GM18907 (cell line): ENCODE measurements around the gene GMEB2.
"Not testable (repeated sequence)": the region's sequence is repeated elsewhere in the genome, so short reads cannot be mapped to it uniquely, and the experiment has no call there.

ENCODE experiments used
- ATAC-seq: cut with Tn5 transposase; IDR thresholded peaks from one replicate; pipeline ENCODE4 v1.9.1; 2021; ENCODE audit warnings: mild to moderate bottlenecking, moderate library complexity; ENCODE audit not compliant: unreplicated experiment

The GMEB2 gene

DNA sequence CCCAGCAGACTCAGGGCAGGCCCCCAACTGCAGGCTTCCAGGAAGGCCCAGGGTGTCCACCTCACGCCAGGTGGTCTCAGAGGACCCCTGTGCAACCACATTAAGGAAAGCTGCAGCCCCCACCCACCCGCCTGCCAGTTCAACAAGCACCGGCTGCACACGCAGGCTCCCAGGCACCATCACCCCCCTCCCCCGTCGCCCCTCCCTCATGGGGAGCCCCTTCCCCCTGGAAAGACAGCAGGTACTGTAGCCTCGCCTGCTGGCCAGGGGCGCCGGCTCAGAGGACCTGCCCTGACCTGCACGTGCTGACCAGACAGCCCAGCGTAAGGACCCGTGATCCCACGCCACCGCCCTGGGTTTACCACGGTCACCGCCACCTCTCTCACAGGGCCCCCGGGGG is 13.8 kb upstream of the GMEB2 start:
- ATAC-seq = not testable (repeated sequence)

DNA sequence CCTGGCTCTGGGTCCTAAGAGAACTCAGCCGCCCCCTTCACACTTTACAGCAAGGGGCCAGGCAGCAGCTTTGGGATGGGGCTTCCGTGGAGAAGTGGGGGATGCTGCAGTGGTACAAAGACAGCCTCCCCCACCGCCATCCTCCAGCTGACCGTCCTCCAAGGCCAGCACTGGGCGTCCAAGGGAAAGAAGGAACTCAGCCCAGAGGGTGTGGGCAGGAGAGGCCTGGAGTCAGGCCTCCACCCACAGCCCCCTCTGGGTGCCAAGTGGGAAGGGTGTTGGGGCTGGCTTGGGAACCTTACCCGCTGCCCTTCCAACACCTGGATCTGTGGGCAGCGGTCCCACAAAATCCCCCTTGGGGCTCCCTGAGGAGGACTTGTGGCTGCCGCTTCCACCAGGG is 13.2 kb upstream of the GMEB2 start:
- ATAC-seq = no peak

DNA sequence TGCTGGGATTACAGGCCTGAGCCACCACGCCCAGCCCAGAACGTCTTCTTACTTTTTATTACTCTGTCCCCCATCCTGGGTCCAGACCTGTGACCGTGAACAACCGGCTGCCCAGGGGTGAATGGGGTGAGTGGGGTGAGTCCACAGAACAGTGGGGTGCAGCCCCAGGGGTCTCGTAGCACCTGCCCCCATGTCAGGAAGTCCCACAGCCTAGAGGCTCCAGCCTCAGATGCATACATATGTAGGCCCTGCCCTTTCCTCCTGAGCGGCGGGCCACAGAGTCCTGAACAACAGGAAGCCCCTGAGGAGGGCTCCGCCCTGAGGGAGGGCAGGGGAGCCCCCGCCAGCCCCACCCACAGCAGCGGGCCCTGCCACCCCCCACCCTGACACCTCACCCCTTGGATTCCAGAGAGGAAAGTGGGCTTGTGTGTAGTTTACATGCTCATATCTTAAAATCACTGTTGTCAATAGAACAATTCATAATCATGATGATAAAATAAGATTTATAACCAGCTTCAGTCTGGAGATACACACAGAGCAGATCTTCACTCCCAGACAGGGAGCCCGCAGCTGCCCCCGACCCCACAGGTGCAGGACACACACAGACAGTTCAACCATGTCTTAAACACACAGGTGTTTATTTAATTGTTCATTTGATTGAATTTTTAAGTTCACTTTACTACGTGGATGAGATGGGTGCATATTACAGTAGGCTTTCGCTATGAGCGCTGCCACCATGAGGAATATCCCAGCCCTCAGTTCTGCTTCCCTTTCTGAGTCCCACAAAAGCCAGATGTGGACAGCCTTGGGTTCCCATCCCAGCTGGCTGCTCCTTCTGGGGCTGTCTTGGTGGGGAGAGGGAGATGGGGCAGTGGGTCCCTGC is 12.4 kb upstream of the GMEB2 start:
- ATAC-seq = no peak

DNA sequence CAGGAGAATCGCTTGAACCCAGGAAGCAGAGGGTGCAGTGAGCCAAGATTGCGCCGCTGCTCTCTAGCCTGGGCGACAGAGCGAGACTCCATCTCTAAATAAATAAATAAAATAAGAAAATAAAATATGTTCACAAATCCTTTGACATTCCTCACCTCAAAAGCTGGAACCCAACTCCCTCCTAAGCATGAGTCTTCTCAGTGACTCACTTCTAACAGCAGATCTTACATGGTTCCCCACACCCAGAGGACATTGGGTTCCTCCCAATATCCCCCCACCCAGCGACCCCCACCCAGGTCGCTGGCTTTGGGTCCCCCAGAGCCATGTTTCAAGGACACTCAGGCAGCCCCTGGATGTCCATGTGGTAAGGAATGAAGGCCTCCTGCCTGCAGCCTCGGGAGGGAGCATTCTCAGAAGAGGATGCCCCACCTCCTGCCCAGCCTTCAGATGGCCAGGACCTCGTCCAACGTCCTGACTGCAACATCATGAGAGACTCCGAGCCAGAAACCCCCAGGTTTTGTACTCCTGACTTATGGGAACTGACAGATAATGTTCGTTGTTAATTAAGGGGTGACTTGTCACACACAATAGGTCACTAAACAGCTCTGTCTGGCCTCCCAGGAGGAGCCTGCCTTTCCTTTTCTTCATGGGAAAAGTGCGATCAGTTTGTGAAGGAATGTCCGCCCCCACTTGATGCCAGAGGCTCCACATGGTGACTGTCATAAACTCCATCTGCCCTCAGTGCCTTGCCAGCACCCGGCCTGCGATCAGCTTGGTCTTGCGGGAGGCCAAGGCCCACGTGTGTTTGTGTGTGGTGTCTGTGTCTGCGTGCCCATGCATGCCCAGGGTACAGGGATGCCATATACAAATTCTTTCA is 10.1 kb upstream of the GMEB2 start:
- no peak for ATAC-seq

DNA sequence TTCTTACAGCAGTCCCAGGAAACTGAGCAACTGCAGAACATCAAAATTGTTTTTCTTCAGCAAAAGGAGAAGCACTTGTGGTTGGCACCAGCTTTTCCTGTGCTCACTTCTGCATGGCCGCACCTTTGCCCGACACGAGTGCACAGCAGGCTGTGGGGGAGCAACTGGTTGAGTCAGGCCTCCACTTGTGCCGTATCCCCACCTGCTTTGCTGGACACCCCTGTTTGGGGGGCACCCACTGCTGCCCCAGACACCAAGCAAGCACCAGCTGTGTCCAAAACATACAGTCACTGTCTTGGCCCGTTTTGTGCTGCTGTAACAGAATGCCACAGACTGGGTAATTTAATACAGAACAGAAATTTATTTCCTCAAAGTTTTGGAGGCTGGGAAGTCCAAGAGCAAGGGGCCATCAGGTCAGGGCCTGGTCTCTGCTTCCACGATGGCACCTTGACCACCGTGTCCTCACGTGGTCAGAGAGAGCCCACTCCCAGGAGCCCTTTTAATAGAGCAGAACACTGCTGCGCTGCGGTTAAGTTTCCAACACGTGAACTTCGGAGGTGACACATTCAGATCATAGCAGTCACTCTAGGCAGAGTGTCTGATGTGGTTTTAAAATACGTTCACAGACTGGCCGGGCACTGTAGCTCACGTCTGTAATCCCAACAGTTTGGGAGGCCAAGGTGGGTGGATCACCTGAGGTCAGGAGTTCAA is 8.7 kb upstream of the GMEB2 start:
- no peak for ATAC-seq

DNA sequence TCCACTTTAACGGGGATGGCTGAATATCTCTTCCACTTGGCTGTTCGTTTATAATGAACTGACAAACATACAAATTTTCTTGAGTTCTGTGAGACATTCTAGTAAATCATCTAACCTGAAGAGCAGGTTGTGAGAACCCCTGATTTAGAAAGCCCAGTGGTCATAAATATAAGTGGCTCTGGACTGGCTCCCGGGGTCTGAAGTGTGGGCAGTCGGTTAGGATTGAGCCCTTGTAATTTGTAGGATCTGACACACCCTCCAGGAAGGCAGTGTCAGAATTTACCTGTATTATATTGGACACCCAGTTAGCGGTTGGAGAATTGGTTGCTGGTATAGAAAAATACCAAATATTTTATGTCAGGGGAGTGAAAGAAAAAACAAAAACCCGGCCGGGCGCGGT is 6.8 kb upstream of the GMEB2 start:
- ATAC-seq = no peak

DNA sequence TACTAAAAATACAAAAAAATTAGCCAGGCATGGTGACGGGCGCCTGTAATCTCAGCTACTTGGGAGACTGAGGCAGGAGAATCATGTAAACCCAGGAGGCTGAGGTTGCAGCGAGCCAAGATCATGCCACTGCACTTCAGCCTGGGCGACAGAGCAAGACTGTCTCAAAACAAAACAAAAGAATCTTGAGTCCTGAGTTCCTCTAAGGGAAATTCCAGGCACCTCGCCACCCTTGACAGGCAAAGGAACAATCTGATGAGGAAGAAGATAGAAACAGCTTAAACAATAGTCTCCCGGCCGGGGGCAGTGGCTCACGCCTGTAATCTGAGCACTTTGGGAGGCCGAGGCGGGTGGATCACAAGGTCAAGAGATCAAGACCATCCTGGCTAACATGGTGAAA is 4.5 kb upstream of the GMEB2 start:
- ATAC-seq = not testable (repeated sequence)

DNA sequence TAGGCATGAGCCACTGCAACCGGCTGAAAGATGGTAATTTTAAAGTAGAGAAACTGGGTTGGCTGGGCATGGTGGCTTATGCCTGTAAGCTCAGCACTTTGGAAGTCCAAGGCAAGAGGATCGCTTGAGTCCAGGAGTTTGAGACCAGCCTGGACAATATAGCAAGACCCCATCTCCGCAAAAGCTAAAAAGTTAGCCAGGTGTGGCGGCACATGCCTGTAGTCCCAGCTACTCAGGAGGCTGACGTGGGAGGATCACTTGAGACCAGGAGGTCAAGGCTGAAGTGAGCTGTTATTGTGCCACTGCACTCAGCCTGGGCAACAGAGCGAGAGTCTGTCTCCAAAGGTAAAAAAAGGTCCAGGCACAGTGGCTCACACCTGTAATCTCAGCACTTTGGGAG is 4.1 kb upstream of the GMEB2 start:
- ATAC-seq = not testable (repeated sequence)

DNA sequence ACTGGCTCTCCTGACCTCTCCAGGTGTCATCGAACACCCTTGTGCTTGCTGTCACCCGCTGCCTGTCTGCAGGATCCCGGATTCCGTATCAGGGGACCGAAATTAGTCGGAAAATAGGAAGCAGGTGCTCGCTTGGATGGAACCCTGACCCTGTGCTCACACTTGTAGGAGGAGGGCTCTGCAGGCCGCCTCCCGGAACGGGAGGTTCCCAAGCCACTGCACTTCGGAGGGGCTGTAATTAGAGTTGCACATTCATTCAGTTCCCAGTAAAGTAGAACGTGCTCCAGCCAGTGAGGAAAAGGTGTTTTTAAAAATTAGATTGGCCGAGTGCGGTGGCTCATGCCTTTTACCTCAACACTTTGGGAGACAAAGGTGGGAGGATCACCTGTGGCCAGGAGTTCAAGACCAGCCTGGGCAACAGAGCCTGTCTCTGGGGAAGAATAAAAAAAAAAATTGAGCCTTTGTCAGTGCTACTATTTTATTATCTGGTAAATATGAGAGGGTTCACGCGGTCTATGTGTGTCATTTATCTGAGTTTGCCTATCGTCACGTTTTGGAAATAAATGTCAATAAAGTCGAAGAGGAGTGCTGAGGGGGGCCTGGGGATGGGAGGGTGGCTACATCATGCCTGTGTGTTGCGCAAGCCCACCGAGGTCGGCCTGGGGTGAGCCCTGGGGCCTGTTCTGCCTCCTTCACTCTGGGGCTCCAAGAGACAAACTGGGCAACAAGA is 1.5 kb upstream of the GMEB2 start:
- no peak for ATAC-seq

DNA sequence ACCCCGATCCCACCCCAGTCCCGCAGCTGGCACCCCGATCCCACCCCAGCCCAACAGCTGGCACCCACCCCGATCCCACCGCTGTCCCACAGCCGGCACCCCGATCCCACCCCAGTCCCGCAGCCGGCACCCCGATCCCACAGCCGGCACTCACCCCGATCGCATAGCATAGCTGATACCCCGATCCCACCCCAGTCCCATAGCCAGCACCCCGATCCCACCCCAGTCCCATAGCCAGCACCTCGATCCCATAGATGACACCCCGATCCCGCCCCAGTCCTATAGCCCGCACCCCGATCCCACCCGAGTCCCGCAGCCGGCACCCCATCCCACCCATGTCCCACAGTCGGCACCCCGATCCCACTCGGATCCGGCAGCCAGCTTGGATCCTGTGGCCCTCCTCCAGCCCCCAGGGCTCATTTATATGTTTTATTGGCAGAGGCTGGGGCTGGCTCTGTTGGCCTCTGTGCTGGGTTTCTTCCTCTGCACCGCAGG is 897 bp upstream of the GMEB2 start:
- ATAC-seq = no peak

DNA sequence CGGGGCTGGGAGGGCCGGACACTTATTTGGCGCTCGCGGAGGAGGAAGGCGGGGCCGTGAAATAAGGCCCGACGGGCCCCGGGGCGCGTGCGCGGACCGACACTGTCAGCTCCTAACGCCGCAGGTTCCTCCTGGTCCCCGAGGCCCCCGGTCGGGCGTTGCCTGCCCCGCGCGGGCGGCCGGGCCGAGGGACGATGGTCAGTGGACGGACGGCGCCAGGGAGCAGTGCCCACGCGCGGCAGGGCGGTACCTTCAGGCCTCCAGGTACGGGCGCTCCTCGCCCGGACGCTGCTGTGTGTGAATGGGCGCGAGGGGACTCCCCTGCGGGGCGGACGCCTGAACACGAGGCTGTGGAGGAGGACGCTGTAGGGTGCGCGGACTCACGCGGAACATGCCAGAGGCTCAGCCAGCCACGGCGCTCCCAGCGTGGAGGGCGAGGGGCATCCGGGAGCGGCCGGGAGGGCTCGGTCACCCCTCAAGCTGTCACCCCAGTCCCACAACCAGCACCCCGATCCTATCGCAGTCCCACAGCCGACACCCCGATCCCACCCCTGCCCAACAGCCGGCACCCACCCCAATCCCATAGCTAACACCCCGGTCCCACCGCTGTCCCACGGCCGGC is 339 bp upstream of the GMEB2 start:
- peak; percentile 87 for ATAC-seq

DNA sequence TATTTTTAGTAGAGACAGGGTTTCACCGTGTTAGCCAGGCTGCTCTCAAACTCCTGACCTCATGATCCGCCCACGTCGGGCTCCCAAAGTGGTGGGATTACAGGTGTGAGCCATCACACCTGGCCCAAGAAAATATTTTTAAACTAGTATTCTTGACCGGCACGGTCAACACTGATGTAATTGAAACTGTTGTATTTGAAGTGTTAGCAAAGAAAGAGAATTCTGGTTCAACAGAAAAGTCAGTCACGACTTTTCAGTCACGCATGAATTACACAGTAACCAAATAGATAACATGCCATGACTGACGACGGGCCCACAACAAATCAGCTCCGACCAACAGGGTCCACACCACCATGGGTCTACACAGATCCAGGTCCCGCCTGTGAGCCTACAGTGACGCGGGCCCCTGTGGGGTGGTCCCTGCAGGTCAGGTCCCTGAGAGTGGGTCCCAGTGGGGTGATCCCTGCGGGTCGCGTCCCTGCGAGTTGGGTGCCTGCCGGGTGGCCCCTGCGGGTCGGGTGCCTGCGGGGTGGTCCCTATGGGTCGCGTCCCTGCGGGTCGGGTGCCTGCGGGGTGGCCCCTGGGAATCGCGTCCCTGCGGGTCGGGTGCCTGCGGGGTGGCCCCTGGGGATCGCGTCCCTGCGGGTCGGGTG is 1.0 kb downstream of the GMEB2 start:
- ATAC-seq = no peak

DNA sequence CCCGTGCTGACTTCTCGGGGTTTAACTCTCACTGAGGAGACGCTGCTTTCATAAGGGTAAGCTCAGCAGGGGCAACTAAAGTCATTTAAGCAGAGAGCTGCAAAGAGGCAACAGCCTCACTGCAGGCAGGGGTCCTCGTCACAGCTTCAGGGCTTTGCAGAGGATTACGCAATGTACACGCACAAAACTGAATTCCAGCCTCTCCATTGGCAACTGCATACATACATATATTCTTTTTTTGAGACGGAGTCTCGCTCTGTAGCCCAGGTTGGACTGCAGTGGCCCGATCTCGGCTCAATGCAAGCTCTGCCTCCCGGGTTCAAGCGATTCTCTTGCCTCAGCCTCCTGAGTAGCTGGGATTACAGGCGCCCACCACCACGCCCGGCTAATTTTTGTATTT is 2.4 kb downstream of the GMEB2 start:
- no peak for ATAC-seq

DNA sequence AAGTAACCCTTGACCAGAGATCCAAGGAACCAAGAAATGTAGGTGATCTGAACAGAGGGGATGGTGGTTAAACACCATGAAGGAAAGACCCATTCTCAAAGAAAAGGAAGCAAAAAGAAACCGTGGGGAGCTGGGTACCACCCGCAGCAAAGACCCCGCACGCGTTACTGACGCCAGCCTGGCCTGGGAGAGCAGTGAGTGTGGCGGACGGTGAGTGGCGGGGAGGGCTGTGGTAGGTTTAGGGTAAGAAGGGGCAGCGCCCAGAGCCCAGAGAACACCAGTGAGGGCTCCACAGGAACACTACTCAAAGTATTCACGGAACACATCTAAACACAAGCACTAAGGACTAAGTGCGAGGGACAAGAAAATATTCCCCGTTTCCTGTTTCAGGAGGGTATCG is 4.2 kb downstream of the GMEB2 start:
- ATAC-seq = no peak

DNA sequence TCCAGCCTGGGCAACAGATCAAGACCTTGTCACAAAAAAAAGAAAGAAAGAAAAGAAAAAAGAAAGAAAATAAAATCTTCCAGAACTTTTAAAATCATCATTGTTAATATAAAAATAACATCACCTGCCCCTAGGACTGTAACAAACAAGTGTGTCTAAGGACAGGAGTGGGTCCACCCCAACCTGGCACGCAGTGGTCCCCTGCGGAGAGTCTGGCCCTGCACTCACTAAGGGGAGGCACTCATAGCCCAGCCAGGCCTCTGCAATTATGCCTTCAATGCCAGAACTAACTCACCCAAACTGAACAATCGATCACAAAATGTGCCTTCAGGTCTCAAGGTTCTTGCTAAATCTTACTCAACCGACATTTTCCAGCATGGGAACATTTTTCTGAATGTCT is 4.8 kb downstream of the GMEB2 start:
- no peak for ATAC-seq

DNA sequence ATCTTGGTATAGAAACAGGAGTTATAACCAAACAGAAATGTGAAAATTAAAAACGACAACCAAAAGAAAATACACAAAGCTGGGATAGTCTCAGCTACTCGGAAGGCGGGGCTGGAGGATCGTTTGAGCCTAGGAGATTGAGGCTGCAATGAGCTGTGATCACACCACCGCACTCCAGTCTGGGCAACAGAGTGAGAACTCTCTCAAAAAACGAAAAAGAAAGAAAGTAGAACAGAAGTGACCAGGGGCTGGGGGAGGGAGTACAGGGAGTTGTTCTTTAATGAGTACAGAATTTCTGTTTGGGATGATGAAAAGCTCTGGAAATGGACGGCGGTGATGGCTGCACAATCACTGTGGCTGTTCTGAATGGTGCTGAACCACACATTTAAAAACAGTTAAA is 5.9 kb downstream of the GMEB2 start:
- ATAC-seq = no peak

DNA sequence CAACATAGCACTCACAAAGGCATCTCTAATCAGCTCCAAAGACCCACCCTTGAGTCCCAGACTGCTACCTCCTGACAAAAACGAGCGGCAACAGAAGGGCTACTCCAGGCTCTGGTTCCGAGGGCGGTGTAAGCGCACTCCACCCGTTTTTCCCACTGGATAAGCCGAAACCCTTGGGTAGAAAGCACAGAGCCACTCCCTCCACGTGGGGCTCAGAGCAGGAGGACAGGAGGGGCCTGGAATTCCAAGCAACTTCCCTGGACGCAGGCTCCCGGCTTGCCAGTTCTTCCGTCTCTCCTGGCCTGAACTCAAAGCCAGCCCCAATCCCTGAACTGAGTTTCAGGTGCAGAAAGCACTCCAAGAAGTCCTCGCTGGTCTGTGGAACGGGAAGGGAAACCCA is 7.4 kb downstream of the GMEB2 start:
- ATAC-seq = no peak

DNA sequence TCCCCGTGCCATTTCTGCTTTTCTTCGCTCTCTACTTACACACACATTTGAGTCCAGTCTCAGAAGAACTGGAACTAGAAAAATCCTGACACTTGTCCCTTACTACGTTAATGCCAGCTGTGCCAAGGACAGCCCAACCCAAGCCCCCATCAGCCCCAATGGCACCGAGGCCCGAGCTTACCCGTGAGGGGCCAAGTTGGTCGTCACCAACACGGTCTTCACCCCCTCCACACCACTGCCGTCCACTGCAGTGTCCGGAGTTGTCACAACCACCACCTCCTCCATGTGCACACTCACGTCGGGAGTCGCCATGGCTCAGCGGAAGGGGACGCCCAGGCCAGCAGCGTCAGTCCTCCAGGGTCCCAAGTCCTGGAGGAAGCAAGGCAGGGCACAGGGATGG is 7.8 kb downstream of the GMEB2 start:
- ATAC-seq = no peak

DNA sequence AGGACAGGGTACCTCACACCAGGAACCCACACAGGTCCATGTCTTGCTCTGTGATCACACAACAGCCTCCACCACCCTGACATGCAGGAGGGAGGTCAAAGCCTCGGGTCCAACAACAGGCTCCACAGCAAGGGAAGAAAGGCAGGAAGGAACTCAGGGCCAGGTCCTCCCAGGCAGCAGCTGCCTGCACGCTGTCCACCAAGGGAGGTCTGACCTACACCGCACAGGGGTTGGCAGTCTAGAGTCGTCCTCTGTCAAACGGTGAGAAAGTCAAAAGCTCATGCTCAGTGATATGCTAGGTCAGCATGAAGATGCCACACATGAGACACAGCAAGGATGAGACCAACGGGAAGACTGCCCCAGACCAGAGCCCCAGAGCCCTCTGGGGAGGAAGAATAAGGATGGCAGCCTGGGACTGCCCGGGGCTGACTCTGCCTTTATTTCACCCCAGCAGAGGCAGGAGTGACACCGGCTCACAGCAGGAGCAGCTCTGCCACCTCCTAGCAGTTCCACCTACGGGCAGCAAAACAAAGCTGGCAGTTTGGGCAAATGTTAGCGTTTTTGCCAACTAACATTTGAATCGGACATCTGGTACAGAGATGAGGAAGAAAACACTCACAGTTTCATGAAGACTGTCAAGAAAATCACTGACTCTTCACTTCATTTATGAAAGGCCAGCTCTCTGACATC is 8.5 kb downstream of the GMEB2 start:
- ATAC-seq = no peak
